Fibroblast of peridontal ligament (primary cell): ENCODE results near the gene TBC1D7.

Experiments used
- DNase-seq: peaks from one replicate; pipeline ENCODE4 v3.0.0-alpha.2; 2010; ENCODE audit errors: extremely low read depth

Gene TBC1D7

DNA sequence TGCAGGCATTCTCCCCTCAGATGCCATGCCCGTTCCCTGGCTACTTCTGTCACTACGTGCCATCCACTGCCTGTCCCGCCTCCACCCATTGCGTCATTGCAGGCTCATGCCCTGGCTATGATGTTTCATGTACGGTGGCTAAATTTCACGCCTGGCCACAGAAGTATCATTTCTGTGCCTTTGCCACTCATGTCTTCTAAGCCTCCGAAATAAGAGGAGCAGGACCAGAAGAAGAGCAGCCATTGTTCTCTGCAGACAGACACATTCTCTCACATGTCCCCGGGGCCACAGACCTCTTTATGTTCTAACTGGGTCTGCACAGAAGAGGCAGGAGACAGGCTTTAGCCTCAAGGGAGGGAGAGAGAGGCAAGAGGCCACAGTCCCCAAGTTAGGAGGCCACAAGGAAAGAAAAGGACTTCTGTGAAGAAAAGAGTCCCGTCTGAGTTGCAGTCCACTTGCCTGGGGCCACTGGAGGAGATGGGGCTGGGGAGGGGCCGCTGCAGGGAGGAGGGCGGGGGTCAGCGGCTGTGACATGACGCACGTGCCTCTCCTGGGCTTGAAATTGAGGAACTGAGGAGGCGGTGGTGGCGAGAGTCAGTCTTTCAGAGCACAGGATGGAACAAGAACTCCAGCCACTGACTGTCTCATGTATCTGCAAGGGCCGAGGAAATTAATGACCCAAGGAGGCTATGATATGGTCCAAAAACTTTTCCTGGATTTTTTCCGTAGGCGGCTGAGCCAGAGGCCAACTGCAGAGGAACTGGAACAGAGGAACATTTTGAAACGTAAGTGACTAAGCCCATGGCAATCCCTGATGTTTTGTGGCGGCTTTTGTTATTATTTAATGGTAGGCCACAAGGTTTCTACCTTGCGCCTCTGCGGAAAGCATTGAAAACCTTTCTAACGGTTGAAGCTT, 55.9 kb downstream of the TBC1D7 start:
- no peak for DNase-seq

DNA sequence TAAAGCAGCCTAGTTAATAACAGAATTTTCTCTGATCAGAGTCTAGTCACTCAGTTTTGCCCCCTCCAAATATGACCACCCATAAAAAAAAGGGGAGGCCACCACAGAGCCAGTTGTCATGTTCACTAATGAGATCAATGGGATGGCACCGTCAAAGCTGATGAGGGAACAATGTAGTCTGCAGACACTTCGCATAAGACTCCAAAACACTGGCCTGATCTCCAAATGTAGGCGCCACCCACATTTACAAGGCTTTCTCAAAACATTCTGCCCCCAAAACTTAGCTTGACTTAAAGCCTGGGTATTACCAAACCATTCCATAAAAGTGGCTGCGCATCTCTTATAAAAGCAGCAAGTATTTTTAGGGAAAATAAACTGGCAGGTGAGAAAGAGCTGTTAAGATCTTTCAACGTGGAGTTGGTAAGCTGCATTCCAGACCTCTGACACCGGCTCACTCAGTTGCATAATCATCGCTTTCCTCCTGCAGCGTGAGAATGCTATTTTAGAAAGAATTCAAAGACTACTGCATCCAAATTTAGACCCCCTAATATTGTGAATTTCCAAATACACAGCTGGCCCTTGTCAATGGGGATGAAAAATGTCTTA, 59.3 kb downstream of the TBC1D7 start:
- peak; percentile 5 for DNase-seq

- no peak for DNase-seq
Measured at GRCh38 chr6:13267142-13267651, 61.1 kb downstream of the TBC1D7 start.

DNA sequence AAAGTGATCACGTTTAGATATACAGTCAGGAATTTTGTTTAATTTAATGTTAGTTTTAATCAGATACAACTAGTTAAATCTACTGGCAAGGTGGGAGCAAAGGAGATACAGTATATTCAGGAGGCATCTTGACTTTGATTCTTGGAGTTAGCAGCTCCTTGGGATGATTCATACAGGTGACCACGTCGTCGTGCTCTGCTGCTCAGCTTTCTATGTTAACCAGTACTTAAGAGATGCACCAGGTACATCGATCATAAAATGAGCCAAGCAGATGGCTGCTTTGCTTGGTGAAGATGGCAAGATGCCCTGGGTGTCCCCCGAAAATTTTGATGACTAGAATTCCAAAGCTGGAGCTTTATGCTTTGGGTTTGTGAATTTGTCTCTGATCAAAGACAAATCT, 64.7 kb downstream of the TBC1D7 start:
- no peak for DNase-seq

- DNase-seq: no peak
Measured at GRCh38 chr6:13262302-13263230, 65.8 kb downstream of the TBC1D7 start.

- no peak for DNase-seq
Measured at GRCh38 chr6:13261464-13261994, 66.8 kb downstream of the TBC1D7 start.

DNA sequence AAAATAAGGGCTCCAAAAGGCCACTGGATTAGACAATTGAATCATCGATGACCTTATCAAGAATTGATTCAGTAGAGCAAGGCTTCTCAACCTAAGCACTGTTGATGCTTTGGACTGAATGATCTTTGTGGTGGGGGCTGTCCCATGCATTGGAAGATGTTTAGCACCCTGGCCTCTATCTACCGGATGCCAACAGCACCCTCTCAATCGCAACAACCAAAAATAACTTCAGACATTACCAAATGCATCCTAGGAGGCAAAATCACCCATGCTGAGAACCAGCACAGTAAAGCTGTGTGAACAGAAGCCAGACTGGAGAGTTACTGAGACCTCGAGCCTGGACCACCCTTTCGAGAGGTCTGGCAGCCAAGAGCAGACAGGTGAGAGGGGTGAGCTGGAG, 67.5 kb downstream of the TBC1D7 start:
- DNase-seq: no peak

- no peak for DNase-seq
Measured at GRCh38 chr6:13260101-13260598, 68.2 kb downstream of the TBC1D7 start.

DNA sequence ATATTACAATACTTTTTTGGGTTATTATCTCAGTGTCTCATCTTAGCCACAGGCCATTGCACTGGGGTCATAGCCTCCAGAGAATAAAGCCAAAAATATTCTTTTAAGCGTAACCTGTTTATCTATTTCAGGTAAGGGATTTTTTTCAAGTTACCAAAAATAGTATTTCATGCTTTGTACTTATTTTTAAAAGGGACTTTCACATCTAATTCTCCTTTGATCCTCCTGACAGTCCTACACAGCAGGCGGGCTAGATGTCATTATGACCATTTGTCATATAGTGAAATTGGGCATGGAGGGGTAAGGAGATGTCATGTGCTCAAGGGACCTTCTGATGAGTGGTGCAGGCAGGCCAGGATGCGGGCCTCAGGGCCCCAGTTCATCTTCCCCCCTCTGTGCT, 68.9 kb downstream of the TBC1D7 start:
- DNase-seq: no peak

DNA sequence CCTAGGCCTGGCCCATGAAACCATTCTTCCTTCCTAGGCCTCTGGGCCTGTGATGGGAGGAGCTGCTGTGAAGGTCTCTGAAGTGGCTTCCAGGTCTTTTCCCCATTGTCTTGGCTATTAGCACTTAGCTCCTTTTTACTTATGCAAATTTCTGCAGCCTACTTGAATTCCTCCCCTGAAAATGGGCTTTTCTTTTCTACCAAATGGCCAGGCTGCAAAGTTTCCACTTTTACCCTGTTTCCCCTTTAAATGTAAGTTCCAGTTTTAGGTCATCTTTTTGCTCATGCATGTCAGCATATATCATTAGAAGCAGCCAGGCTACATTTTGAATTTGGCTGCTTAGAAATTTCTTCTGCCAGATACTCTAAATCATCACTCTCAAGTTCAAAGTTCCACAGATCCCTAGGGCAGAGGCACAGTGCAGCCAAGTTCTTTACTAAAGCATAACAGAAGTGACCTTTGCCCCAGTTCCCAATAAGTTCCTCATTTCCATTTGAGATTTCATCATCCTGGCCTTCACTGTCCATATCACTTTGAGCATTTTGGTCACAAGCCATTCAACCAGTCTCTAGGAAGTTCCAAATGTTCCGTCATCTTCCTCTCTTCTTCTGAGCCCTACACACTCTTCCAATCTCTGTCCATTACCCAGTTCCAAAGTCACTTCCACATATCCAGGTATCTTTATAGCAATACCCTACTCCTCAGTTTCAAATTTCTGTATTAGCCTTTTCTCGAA, 71.9 kb downstream of the TBC1D7 start:
- DNase-seq: peak; percentile 4
